CD4-positive, alpha-beta T cell treated with Interleukin-17A for 4 hours (primary cell): ENCODE measurements around the gene SPEF2.
"Not testable (repeated sequence)": the region's sequence is repeated elsewhere in the genome, so short reads cannot be mapped to it uniquely, and the experiment has no call there.

Source experiments
- DNase-seq: peaks from one replicate; pipeline ENCODE4 v3.0.0-alpha.2; 2020; ENCODE audit warnings: mixed read lengths

SPEF2 gene

DNA sequence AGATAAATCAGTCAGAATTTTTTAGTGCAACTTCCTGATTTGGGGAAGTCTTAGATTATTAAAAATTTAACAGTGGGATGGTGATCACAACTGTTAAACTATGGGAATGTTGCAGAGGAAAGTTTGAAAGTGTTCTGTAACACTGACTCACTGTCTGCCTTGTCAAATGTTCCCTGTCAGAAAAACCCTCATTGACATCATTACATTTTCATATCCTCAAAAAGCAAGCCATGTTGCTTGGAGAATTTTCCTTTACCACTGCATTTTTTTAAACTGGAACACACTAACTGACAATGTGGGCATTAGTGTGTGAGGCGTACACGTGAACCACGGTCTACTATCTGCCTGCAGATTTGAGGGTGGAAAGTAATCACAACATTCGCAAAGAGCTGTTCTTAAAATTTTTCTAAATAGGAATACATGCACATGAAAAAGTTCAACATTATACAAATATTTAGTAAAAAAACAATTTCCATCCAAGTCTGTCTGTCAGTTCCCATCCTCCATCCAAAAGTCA lies 210.5 kb downstream of the SPEF2 start:
- DNase-seq, result no peak

DNA sequence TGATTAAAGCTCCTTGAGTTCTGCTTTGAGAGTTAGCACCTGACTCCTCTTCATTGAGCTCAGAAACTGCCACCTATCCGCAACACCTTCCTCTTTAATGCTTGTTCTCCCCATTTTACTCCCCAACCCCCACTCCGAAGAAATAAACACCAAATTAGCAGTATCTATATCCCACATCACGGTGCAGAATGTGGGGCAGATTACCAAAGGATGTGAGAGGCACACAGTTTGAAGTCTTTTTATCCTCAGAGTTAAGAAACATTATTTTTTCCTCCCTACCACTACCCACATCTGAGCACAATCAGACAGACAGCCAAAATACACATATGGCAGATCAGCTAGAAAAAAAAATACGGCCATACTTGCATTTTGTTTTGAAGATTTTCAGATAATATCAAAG lies 212.9 kb downstream of the SPEF2 start:
- peak; percentile 67 for DNase-seq

DNA sequence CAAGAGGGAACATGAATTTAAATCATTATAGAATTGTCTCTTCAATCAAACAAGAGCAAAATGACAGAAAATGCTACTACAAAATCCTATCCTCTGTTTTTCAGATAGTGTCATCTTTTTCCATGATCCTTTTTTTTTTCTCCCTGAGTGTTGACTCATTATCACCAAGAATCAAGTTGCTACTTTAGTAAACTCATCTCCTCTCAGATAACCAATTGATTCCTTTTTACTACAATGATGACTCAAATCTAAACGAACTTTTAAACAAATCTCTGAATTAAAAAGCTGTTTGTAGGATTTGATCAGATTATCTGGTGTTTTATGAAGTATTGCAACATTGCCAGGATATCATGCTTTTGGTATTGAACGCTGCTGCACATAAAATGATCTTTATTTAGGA lies 215.1 kb downstream of the SPEF2 start:
- DNase-seq, result no peak

DNA sequence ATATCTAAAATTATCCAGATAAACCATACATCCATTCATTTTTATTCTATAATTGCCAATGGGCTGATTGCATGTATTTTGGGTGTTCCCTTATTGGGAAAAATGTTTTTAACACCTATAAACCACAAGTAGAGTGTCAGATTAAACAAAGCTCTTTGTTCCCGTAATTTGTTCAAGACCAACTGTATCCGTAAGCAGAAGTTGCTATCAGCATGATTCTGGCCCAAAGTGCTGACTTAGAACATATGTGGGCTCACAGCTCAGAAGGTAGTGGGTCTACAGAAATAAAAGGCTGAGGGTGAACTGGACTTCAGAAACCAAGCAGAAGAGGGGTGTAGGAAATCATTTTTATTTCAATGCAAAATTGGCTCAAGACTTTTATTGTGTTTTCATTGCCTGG lies 215.6 kb downstream of the SPEF2 start:
- DNase-seq, result no peak

DNA sequence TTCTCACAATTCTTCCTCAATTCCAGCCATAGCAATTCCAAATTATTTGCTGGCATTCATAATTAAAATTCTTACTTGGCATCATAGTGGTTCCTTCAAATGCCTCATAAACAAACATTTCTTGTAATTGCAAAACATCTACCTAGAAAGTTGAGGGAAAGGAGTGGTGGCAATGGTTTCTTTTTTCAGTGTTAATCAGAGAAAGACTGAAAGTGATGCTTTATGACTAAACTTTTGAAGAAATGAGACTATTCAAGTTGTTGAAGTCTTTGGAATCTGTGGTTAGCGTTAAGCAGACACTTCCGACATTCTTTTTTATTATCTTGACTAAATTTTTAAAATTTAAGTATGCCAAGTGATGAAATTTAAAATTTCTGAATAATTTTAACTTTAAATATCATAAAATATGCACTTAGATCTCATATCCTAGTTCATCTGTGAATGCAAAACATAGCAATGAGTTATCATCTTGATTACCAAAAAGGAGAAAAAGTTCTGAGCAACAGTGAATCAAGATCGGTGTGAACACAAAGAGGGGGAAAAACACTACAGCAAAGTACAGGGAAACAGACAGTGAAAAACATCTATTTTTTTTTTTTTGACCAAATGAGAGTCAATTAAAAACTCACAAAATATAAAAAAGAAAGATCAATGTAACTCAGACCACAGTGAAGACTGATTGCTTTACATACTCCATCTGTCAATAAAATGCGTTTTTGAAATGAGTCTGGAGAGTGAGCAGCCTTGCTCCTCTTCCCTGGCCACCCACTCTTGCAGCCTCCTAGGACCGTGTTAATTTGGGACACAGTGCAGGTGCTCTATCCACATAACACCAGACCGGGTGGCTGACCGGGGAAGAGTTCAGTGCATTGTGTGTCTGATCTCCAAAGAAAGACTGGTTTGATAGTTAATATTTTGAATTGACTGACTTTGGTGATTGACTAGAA lies 218.4 kb downstream of the SPEF2 start:
- no peak for DNase-seq

DNA sequence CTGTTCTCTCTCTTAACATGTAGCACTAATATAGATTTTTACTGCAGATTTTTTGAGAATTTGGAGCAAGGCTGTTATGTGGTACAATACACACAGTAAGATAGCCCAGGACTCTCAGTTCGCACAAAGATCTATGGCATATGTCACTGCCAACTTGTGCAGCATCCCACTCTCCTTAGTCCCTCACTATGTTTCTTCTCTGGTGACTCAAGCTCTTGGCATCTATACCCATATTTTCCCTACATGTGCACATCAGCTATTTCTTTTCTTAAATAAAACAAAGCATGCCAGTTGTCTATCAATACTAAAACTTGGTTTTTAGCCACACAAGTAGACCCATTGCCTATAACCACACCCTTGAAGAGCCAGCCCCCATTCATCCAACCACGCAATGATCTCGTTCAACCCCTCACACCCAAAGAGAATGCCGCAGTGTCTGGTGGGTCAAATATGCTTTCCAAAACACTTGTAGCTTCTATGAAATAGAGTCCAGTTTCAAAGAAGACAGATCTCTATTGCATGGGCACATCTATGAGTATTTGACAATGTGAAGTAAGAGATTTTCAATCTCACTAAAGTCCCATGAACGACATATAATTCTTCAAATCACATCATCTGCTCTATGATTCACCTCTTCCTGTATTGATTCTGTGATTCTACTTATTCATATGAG lies 220.8 kb downstream of the SPEF2 start:
- no peak for DNase-seq

DNA sequence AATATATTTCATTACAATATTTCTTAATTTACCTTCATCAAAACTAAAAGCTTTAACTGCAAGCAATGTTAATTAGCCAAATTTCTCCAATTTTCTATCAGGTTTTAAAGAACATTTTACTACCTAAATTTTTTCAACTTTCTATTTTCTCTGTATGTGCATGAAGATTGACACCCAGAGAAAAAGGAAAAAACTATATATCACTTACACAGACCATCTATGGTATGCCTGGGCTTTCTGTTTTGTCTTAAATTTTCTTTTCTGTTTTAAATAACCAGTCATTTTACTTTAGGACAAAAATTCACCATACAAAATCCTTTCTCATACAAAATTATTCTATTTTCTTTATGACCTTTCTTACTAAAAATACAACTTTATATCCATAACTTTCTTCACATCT lies 225.2 kb downstream of the SPEF2 start:
- DNase-seq, result no peak

DNA sequence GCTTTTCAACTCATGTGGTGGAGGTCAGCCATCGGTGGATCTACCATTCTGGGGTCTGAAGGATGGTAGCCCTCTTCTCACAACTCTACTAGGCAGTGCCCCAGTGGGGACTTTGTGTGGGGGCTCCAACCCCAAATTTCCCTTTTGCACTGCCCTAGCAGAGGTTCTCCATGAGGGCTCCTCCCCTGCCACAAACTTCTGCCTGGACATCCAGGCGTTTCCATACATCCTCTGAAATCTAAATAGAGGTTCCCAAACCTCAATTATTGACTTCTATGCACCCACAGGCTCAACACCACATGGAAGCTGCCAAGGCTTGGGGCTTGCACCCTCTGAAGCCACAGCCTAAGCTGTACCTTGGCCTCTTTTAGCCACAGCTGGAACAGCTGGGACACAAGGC lies 227.8 kb downstream of the SPEF2 start:
- not testable (repeated sequence) for DNase-seq

DNA sequence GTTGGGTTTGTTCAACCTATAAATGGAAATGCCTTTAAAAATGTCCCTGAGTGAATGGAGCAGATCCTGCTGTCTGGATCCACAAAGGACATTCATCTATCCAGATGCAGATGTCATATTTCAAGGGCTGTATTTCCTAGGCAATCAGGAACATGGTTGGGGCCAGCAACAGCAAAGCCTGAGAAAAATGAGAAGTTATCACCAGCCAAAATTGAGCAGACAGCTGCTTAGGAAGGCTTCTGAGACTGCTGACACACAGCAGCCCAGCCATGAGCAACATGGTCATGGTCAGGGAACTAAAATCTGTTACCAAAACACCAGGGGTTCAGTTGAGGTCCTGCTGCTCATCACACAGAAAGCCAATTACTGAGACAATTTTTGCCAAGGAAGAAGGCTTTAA lies 229.8 kb downstream of the SPEF2 start:
- no peak for DNase-seq

DNA sequence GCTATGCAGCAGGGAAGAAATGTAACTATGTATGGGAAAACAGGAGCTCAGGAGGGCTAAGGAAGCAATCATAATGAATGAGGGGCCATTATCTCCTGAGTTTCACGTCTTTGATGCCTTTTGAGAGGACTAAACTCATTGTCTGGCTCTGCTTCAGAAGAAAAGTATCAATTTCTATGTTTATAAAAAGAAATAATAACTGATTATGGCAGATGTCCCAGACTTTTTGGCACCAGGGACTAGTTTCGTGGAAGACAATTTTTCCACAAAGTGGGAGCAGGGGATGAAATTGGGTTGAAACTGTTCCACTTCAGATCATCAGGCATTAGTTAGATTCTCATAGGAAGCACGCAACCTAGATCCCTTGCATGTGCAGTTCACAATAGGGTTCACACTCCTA lies 230.3 kb downstream of the SPEF2 start:
- DNase-seq, result no peak

DNA sequence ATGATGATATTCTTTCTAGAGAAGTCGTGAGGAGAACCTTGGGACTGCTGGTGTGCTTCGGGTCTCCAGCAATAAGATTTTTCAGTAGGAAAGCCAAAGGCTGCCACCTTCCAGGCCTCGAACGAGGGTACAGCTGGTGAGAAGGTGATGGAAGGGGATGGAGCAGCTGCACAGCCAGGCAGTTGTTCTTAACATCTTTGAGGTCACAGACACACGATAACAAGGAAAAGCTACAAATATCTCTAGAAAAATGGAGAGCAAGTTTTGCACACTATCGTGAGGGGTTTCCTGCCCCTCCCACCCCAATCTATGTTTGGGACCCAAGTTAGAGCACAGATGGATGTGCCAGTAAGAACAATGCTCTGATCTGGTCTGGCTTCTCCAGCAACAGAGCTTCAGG lies 232.2 kb downstream of the SPEF2 start:
- DNase-seq, result no peak

DNA sequence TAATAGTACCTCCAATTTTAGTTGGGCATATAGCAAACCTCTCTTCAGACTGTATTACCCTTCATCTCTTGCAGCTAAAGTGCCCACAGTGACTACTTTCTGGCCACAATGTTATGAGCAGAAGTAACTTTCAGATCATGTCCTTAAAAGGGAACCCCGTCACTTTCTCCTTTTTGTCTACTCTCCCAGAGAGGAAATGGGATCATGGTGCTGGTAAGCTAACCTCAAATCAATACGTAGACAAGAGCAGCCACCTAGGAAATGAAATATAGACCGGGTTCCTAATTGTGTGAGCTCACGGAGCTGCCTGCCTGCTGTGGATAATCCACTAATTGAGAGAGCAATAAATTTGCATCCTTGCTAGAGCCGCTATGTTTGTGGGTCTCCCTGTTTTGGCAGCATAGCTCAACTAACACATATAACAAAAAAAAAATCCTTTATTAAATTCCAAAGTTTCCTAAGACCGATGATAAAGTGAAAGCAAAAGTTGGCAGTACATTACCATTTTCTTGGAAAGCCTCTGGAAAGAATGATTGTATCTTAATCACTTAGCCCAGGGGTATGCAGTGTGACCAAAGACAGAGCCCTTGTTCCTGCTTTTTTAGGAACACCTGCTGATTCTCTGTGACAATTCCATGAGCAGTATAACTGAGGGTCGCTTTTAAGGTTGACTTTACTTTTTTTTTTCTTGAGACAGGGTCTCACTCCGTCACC lies 233.5 kb downstream of the SPEF2 start:
- DNase-seq, result no peak

DNA sequence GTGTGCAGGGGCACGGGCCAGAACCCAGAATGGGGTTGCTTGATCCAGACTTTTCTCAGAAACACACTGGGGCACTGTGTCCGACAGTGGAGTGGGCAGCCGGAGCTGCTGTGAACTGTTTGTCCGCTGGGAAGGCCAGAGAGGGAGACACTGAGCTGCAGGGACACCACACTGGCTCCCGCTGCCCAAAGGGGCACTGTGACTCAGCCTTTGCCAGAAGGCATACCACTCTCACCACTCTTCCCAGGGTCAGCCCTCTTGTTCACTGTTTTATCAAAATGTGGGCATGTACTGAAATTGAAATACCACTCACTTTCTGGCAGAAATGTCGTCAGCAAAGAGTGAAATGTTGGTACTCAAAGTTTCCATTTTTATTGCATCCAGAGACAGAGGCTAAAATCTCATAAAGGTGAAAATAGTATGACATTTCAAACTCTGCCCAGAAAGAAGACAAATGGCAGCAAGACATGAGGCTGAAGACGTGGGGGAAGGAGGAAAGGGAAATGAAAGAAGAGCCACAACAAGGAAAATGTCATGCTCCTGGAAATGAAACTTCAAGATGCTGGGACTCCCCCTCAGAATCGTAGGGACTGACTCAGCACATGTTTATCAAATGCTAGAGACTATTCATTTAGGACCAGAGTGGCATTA lies 234.5 kb downstream of the SPEF2 start:
- DNase-seq, result peak; percentile 57

DNA sequence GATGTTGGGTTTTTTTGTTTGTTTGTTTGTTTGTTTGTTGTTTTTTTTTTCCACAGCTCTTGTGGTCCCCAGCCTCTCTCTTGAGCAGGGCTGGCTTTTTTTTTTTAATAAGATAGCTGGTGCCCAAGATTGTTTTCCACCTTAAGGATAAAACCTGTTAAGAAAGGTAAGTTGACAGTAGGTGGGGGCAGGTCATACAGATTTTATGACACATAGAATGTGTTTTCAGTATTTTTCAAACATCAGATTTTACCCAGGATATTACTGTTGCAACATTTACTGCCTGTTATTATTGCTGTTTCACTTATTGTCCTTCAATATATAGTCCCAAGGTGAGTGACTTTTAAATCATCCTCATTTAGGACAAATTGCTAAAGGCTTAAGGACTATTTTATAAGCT lies 235.1 kb downstream of the SPEF2 start:
- DNase-seq, result no peak

DNA sequence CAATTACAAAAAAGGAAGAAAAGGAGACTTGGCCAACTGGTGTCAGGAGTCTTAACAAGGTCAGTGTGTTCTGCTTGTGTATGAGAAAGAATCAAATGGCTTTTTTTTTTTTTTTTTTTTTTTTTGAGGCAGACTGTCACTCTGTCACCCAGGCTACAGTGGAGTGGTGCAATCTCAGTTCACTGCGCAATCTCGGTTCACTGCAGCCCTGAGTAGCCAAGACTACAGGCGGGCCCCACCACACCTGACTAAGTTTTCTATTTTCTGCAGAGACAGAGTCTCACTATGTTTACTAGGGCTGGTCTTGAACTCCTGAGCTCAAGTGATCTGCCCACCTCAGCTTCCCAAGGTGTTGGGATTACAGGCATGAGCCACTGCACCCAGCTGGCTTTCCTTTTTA lies 236.0 kb downstream of the SPEF2 start:
- DNase-seq, result peak; percentile 76

DNA sequence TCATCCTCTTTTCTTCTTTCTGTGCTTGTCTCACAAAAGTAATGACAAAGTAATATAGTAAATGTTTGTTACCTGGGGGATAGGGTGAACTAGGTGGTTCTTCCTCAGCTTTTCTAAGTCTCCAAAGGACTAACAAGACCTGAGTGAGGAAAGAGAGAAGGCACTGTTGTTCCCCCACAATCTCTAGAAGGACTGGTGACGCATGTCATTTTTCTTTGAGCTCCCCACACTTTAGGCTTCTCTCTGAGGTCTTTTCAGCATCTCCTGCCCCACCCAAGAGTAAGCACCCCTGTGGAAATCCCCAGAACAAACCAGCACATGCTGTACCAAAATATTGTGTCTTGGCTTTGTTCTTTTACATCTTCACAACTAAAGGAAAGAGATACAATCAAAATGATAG lies 236.6 kb downstream of the SPEF2 start:
- DNase-seq, result peak; percentile 75

DNA sequence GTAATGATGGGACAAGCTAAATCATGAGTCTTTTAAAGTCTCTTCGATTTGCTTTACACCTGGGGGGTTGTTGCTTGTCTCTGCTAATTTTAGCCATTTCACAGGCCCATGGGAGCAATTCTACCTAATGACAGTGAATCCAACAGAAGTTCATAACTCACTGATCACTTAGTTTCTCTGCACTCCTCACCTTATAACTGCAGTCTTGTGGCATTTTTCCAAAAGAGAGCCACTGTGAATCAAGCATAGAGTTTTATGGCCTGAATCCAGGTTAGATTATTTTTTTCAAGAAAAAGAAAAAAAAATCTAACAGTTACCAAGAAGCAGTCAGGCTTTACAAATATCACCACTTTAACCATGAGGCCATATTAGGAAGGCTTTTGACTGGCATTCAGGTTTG lies 237.5 kb downstream of the SPEF2 start:
- no peak for DNase-seq

DNA sequence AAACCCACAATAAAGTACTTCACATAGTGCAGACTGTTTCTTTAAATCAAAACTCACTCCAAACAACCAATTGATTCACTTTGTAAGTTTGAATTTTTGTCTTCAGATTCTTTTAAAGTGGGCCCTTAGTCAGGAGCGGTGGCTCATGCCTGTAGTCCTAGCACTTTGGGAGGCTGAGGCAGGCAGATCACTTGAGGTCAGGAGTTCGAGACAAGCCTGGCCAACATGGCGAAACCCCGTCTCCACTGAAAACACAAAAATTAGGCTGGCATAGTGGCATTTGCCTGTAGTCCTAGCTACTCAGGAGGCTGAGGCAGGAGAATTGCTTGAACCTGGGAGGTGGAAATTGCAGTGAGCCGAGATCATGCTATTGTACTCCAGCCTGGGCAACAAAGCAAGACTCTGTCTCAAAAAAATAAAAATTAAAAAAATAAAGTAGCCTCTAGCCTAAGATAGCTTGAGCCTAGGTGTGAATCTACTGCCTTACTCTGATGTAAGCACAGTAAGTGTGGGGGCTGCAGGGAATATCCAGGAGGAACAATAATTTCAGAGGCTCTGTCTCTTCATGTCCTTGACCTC lies 238.6 kb downstream of the SPEF2 start:
- not testable (repeated sequence) for DNase-seq

DNA sequence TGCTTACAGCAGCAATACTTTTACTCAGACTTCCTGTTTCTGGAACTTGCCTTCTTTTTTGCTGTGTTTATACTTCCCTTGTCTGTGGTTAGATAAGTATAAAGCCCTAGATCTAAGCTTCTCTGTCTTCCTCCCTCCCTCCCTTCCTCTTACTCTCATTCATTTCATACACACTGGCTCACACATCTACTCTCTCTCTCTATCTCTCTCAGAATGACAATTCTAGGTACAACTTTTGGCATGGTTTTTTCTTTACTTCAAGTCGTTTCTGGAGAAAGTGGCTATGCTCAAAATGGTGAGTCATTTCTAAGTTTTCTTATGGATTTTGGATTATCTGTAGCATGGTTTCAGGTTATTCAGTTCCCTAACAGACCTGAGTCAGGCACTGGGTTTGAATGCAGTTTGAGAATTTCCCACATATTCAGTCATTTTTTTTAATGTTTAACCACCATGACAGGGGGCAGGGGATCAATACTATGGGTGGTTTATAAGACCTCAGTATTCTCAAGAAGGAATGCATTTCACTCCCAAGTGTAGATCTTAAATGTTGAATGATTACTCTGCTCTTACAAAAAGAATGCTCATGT lies 239.2 kb downstream of the SPEF2 start, which contains the start of gene IL7R:
Gene IL7R (plus strand): TSS at position 127 of the 587 bp plus-strand sequence. CDS start 87 bp downstream, at position 214.
- no peak for DNase-seq

DNA sequence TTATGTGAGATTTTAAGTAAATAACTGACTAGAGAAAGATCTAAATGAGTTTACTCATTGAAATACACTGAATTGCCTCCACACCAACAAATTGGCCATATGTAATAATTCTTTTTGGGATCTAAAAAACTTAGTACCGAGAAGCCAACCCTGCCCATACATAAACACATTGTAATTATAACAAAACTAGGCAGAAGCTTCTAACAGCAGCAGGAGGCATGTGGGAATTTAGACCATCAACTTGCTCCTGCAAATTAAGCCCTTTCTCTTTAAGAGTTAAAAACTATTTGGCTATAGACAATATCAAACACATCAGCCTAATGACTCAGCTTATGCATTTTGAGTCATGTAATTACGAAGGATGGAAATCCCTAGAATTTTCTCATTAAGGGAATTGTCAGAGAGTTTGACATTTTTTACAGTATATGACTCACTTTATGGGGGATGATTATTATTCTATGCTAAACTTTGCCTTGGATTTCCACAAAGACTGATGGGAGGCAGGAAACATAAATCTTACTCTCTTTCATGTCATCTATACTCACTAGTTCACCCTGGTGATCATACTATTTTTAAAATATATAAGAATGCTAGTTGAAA lies 240.0 kb downstream of the SPEF2 start:
- no peak for DNase-seq

DNA sequence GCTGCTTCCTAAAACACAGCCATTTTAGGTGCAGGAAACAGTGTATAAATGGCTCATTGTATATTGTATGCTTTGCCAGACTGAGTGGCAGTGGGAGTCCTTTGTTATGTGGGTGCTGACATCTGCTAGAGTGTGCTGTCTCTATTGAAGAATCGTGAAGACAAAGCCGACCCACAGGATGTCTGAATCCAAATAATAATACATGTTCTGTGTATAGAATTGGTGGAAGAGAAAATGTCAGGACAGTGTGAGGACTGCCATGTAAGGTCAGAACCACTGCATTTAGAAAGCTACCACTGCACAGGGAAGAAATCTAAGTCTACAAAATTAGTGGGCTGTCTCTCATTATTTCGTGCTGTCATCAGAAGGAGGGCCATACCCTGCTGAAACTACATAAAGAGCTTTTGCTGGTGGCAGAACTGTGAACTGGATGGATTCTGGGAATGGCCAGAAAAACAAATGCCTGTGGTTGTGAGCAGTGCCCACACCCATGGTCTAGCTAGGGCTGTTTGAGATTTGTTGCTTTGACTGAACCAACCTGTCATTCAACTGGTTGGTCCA lies 241.5 kb downstream of the SPEF2 start:
- DNase-seq, result peak; percentile 46
